Measurements from ENCODE around the gene ATP2B1.

GRCh38 chr12:89622115-89622514 is 86.5 kb downstream of the ATP2B1 start:
- TF ChIP-seq CTCF (IDR thresholded peaks at IDR 0.05) (no peak), EP300 (IDR thresholded peaks at IDR 0.05) (no peak), POLR2A (IDR thresholded peaks at IDR 0.05) (no peak)
